Caki2 (cell line): ENCODE measurements around the gene LCN6. TPM values are rescaled to one million over a fixed set of nuclear protein-coding genes. Genes with fewer than 3 reads are reported as not detected.

ENCODE experiments used
- DNase-seq: peaks from one replicate; pipeline ENCODE4 v3.0.0-alpha.2; 2015; ENCODE audit warnings: low read depth
- in situ Hi-C: cut with HindIII; loops from 2 replicates; pipeline ENCODE4 v1.10.0; 2016; ENCODE audit warnings: low sequenced_read_pairs, low pct_unique_long_range_greater_than_20kb, mixed read lengths
- total RNA-seq: library from RNA; depleted of rRNA; stranded (reverse); fragments of >200 nt; shearing (Covaris generic); gene quantifications from 2 replicates; pipeline ENCODE4 v1.2.3, GENCODE V29; 2014; ENCODE audit warnings: low replicate concordance

LCN6 gene
- total RNA-seq, 1 experiment from 2014 or later = not detected

GRCh38 chr9:136735812-136736480 is 12.4 kb downstream of the LCN6 start:
- in situ Hi-C loops = no loop called here

DNA sequence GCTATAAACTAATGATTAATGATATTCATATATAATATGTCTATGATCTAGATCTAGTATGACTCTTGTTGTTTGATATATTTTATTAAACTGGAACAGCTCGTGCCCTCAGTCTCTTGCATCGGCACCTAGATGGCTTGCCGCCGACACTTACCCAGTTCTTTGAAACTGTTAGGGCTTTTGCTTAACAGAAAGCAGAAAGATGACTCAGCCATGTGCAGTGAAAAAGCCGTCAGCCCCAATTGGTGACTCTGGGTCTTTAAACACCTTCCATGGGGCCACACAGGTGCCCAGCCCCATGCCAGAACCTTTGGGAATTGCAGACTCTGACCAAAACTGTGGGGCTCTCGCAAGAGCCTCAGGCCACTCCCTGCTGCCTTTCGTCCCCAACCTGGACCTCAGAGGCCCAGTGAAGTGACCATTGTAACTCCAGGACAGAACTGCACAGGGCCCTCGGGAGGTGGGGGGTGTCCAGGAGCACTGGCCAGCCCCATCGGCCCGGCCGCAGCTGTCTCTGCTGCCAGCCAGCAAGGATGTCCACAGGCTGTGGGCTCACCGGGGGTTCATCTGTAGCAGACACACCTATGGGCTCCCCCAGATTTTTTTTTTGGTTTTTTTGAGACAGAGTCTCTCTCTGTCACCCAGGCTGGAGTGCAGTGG is 13.4 kb downstream of the LCN6 start:
- in situ Hi-C loops = no loop called here
- no peak for DNase-seq

More at GRCh38 chr9:136735812-136736480, 12.4 kb downstream of the LCN6 start:
- no peak for DNase-seq

- in situ Hi-C loops = no loop called here
- no peak for DNase-seq
Measured at GRCh38 chr9:136733611-136734010, 14.7 kb downstream of the LCN6 start.

DNA sequence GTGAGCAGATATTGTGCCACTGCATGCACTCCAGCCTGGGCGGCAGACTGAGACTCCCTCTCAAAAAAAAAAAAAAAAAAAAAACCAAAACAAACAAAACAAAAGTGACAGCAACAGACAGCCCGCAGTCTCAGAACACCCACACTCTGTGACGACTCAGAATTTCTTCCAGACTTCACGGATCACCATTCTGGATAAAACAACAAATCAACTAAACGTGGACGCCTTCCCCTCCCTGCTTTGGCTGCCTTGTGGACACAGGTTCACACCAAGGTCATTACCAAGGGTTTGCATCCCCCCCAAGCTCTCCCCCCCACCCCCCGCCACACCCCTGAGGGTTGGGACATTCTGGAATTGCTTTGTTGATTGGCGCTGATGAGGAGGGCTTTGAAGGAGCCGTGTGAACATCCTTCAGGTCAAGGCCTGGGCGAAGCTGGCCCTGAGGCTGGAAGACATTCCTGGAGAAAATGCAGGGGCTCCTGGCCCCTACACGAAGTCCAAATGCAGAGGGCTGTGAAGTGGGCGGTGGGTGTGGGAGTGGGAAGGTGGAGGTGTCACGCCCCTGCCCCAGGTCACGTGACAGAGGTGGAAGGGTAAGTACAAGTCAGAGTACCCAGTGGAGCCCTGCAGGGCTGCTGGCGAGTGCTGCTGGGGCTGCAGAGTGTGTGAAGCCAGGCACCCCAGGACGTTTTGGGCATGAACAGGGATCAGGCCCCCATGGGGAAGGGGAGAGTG is 15.7 kb downstream of the LCN6 start:
- in situ Hi-C loops = no loop called here

GRCh38 chr9:136729926-136730325 is 18.4 kb downstream of the LCN6 start:
- DNase-seq = no peak
- in situ Hi-C loops = no loop called here

More for the DNA sequence above, 15.7 kb downstream of the LCN6 start:
- peak; percentile 35 for DNase-seq

GRCh38 chr9:136729144-136729543 is 19.2 kb downstream of the LCN6 start:
- in situ Hi-C loops = no loop called here
- DNase-seq = no peak

- peak; percentile 37 for DNase-seq
- in situ Hi-C loops = no loop called here
Measured at GRCh38 chr9:136728548-136729123, 19.7 kb downstream of the LCN6 start.

GRCh38 chr9:136728080-136728547 is 20.2 kb downstream of the LCN6 start:
- DNase-seq = peak; percentile 75
- in situ Hi-C loops = no loop called here

DNA sequence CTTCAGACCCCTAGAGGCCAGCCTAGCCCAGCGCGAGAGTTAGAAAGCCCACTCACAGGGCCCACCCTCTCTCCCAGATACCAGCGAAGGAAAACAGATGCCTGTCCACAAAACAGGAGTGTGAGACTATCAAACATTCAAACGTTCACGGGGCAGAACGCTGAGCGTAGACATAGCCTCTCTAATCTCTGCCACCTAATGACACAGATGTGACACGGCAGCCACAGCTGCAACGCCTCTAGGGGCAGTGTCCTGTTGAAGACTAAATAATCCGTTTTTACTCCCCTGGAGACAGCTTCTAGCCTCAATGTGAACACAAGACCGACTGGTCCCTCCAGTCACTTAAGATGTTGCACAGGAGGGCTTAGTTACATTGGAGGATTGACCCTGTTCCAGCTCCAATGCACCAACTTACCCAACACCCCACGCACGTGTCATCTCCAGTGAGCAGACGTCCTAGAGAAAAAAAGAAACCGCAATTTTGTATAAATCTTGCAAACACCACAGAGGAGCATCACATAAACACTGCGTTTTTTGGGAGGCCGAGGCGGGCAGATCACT is 21.6 kb downstream of the LCN6 start:
- in situ Hi-C loops = no loop called here
- DNase-seq = peak; percentile 52

DNA sequence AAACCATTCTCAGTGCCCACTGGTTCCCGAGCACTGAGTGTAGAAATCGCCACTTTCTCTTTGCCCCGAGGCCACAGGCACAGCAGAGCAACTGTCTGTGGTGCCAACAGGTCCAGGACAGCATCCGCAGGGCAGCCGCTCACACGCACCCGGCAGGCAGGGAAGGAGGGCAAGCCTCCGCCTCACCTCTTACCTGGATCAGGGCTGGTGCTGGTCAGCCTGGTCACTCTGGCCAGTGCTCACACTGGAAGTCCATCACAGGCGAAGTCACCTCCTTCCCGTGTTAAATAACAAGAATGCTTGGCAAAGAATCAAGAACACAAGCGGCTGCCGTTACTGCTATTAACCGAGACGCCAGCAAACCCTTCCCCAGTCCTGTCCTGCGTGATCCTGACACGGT is 22.2 kb downstream of the LCN6 start:
- DNase-seq = no peak
- in situ Hi-C loops = no loop called here

DNA sequence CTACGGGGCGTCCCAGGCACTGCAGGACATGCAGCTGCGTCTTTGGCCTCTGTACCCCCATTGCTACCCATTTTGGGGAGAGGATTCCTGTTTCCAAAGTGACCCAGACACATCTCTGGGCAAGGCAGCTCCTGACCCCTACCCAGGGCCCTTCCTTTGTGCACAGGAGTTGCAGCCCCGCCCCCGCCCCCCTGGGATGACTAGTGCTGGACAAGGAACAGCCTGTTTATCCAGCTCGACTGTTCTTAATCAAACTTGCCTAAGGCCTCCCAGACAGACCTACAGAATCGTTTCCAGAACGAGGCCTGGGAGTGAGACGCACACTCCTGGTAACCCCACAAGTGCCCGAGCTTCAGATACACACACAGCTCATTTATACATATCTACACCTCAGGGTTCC is 22.7 kb downstream of the LCN6 start:
- in situ Hi-C loops = no loop called here
- DNase-seq = no peak

GRCh38 chr9:136724772-136725171 is 23.6 kb downstream of the LCN6 start:
- DNase-seq = no peak
- in situ Hi-C loops = no loop called here

- in situ Hi-C loops = no loop called here
- no peak for DNase-seq
Measured at GRCh38 chr9:136723989-136724388, 24.3 kb downstream of the LCN6 start.

GRCh38 chr9:136723362-136723976 is 24.9 kb downstream of the LCN6 start:
- no peak for DNase-seq
- in situ Hi-C loops = no loop called here

- in situ Hi-C loops = no loop called here
- no peak for DNase-seq
Measured at GRCh38 chr9:136722969-136723356, 25.4 kb downstream of the LCN6 start.

DNA sequence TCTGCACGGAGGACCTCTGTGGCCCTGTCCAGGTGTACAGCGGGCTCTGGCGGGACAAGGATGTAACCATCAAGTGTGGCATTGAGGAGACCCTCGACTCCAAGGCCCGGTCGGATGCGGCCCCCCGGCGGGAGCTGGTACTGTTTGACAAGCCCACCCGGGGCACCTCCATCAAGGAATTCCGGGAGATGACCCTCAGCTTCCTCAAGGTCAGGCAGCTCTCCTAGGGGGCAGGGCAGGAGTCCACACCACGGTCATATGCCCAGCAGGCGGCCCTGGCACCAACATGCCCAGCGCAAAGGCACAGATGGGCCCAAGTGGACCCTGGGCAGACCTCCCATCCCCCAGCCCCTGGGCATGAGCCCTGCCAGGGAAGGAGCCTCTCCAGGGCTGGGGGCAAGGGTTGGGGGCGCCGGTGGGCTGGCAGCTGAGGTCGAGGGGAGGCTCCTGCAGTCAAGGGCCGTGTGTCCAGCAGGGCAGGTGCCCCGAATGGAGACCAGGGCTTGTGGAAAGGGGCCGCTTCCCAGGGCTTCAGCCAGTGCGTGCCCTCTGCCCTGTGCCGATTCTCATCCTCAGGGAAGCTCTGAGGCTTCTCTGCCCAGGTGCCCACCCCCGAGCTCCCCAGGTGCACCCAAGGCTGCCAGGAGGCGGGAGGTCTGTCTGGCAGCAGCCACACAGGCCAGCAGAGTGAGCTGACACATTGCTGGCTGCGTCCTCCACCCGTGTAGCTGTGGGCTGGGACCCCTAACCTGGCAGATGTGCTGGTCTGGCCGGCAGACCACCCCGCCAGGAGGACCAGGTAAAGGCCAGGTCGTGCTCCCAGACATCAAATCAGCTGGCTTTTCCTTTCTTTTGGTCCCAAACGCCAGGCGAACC is 26.0 kb downstream of the LCN6 start:
- DNase-seq = no peak
- in situ Hi-C loops = no loop called here

- DNase-seq = no peak
- in situ Hi-C loops = no loop called here
Measured at GRCh38 chr9:136721339-136722092, 26.8 kb downstream of the LCN6 start.
